K562 (cell line): ENCODE results near the gene SYT14.

ENCODE experiments used
- BDP1 ChIP-seq: IDR thresholded peaks from 3 replicates; pipeline ENCODE4 v1.6.1; 2011; ENCODE audit not compliant: insufficient read length, insufficient read depth
- BRD4 ChIP-seq: fragments of 200-600 bp; sonication (generic); IDR thresholded peaks from 2 replicates; pipeline ENCODE4 v1.6.1; 2017; ENCODE audit warnings: inconsistent platforms
- CBFB ChIP-seq: sonication (generic); formaldehyde crosslinking; IDR thresholded peaks from 2 replicates; pipeline ENCODE4 v1.4.0; 2020; ENCODE audit warnings: mild to moderate bottlenecking, missing genetic modification reagents
- CEBPB ChIP-seq: fragments of 450-650 bp; IDR thresholded peaks from 2 replicates; pipeline ENCODE4 v1.6.1; 2016; ENCODE audit warnings: missing genetic modification characterization, missing compliant biosample characterization
- CREM ChIP-seq: IDR thresholded peaks from 2 replicates; pipeline ENCODE4 v1.6.1; 2014; ENCODE audit warnings: antibody characterized with exemption, low read depth
- E4F1 ChIP-seq: fragments of 250-450 bp; sonication (Bioruptor Pico); IDR thresholded peaks from 2 replicates; pipeline ENCODE4 v1.5.0; 2021; ENCODE audit warnings: mild to moderate bottlenecking, borderline replicate concordance
- EZH2 ChIP-seq: IDR thresholded peaks from 2 replicates; pipeline ENCODE4 v1.6.1; 2012; ENCODE audit warnings: low read depth, mild to moderate bottlenecking, inconsistent platforms, low read length, borderline replicate concordance
- HDGF ChIP-seq: fragments of 450-650 bp; IDR thresholded peaks from 2 replicates; pipeline ENCODE4 v1.6.1; 2016
- RAD21 ChIP-seq, 2 experiments: fragments of 250-450 bp in 1 of 2; fragments of 450-650 bp in 1 of 2; sonication (Bioruptor Pico) in 1 of 2; formaldehyde crosslinking in 1 of 2; IDR thresholded peaks in 1 of 2; conservative IDR thresholded peaks in 1 of 2; 2 replicates each; pipeline versions ENCODE4 v1.4.0 to v1.8.0; 2020 to 2022; ENCODE audit warnings: mild to moderate bottlenecking in 2 of 2, moderate library complexity in 1 of 2
- SP2 ChIP-seq: IDR thresholded peaks from 2 replicates; pipeline ENCODE4 v1.6.1; 2011; ENCODE audit warnings: mild to moderate bottlenecking, low read depth, low read length, moderate library complexity; ENCODE audit not compliant: poor library complexity, severe bottlenecking; ENCODE audit errors: extremely low read depth
- ZNF232 ChIP-seq: sonication (generic); formaldehyde crosslinking; IDR thresholded peaks from 2 replicates; pipeline ENCODE4 v1.8.0; 2022; ENCODE audit warnings: mild to moderate bottlenecking, missing genetic modification reagents
- ZNF75A ChIP-seq: fragments of 450-650 bp; formaldehyde crosslinking; IDR thresholded peaks from 2 replicates; pipeline ENCODE4 v1.4.0; 2020; ENCODE audit warnings: mild to moderate bottlenecking

- TF ChIP-seq SP2 (no peak), RAD21 (CRISPR knock-in tag; conservative IDR thresholded peaks at IDR 0.05 in 1 of 2, IDR thresholded peaks at IDR 0.05 in 1 of 2) (no peak), BRD4 (no peak), ZNF232 (CRISPR knock-in tag) (no peak), E4F1 (CRISPR knock-in tag) (no peak), BDP1 (no peak), EZH2 (no peak), HDGF (no peak), CEBPB (tag) (no peak), CREM (no peak), ZNF75A (CRISPR knock-in tag) (no peak), CBFB (CRISPR knock-in tag) (no peak)
Measured at GRCh38 chr1:210022044-210022443, 84.0 kb downstream of the SYT14 start.
